ENCODE results near the gene NECTIN4. TPM values are rescaled to one million over a fixed set of nuclear protein-coding genes. Genes with fewer than 3 reads are reported as not detected.

Gene NECTIN4
- total RNA-seq, 4 donors from 2014 or later = 0.27 to 1.9 TPM; not detected in 2

DNA sequence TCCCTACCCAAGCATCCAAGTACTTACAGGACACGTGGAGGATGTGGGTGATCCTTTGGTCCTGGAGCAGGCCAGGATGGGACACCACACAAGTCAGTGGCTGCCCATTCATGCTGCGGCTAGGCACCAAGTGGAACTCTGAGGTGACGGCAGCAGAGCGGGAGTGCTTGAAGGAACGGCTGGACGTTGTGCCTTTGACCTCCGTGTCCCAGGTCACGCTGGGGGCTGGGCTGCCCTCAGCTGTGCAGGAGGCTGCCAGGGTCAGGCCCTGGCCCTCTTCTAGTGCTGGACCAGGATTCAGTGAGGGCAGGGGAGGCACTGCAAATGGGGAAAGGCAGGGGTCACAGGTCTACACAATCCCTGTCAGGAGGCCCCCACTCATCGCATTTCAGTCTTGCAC lies 11.9 kb downstream of the NECTIN4 start:
- H3K27ac ChIP-seq = no peak overlapping the region
- no peak overlapping the region for H3K4me3 ChIP-seq
- TF ChIP-seq, protein P1, sequence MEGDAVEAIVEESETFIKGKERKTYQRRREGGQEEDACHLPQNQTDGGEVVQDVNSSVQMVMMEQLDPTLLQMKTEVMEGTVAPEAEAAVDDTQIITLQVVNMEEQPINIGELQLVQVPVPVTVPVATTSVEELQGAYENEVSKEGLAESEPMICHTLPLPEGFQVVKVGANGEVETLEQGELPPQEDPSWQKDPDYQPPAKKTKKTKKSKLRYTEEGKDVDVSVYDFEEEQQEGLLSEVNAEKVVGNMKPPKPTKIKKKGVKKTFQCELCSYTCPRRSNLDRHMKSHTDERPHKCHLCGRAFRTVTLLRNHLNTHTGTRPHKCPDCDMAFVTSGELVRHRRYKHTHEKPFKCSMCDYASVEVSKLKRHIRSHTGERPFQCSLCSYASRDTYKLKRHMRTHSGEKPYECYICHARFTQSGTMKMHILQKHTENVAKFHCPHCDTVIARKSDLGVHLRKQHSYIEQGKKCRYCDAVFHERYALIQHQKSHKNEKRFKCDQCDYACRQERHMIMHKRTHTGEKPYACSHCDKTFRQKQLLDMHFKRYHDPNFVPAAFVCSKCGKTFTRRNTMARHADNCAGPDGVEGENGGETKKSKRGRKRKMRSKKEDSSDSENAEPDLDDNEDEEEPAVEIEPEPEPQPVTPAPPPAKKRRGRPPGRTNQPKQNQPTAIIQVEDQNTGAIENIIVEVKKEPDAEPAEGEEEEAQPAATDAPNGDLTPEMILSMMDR (IDR thresholded peaks at IDR 0.05) = no peak
- no peak for TF ChIP-seq POLR2A (IDR thresholded peaks at IDR 0.05)
- TF ChIP-seq POLR2AphosphoS5 (IDR thresholded peaks at IDR 0.05) = no peak
- TF ChIP-seq EP300 (IDR thresholded peaks at IDR 0.05) = no peak
- ATAC-seq = no peak
- no peaks in the 10 kb centered on the region for H3K4me1 ChIP-seq
- peaks cover 21% of the 10 kb centered on the region for H3K27me3 ChIP-seq
- 60 to 100% methylated on average over 1 to 2 of the region's 9 CpGs for WGBS, 2 donors (ENCODE audit: low coverage in 1 of 2)
- H3K9me3 ChIP-seq = no peaks in the 10 kb centered on the region
- no peaks in the 10 kb centered on the region for H3K36me3 ChIP-seq

DNA sequence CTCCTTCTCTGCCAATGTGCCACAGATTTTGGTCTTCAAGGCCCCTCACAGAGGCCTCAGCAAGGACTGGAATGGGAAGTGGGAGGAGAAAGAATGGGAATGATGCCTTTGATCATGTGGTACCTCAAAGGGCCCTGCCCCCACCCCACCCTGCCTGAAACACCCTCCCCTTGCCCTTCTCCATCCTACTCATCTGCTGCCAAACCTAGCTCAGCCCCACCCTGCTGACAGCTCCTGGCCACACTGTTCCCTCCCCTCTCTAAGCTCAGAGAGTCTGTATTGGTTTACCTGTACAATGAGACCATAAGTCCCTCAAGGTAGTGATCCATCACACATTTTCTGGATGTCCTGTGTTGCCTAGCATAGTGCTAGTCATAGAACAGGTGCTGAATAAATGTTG lies 12.9 kb downstream of the NECTIN4 start:
- no peak for ATAC-seq
- H3K9me3 ChIP-seq = no peaks in the 10 kb centered on the region
- no peak overlapping the region for H3K4me3 ChIP-seq
- no peaks in the 10 kb centered on the region for H3K4me1 ChIP-seq
- H3K27me3 ChIP-seq = peaks cover 21% of the 10 kb centered on the region
- TF ChIP-seq, protein P1 (IDR thresholded peaks at IDR 0.05) = no peak
- no peak for TF ChIP-seq POLR2AphosphoS5 (IDR thresholded peaks at IDR 0.05)
- TF ChIP-seq EP300 (IDR thresholded peaks at IDR 0.05) = no peak
- no peak for TF ChIP-seq POLR2A (IDR thresholded peaks at IDR 0.05)
- H3K27ac ChIP-seq = no peak overlapping the region
- H3K36me3 ChIP-seq = no peaks in the 10 kb centered on the region

DNA sequence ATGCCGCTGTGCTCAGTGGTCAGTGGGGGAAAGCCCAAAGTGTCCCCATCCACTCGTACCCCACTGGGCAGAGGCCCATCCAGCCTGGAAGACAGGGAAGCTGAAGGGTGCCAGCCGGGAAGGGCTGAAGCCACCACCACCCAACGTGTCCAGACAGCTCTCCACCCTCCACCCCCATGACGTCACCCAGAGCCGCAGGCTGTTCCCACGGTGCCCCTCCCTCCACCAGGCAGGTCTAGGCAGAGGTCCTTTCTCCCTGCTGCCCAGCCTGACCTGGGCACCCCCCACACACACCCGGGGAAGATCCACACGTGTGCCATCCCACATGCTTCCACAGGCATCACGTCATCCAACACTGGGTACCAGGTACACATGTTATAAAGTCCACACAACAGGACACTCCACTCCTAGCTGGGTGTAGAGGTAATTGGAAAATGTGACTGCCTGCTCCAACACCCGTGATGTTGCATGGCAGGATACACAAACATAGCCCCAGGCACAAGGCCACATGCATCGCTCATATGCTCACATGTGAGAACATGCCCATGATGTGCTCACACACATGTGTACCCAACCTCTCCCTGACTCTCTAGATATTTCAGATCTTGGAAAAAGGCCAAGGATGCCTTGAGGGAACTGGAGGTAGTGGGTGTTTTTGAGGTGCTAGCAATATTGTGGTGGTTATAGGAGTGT lies 14.5 kb downstream of the NECTIN4 start:
- ATAC-seq = no peak
- Histone ChIP-seq H3K27ac (no peak overlapping the region), H3K9me3 (no peaks in the 10 kb centered on the region), H3K4me1 (no peaks in the 10 kb centered on the region), H3K36me3 (no peaks in the 10 kb centered on the region), H3K27me3 (peaks cover 18% of the 10 kb centered on the region), H3K4me3 (no peak overlapping the region)
- TF ChIP-seq POLR2A (IDR thresholded peaks at IDR 0.05) (no peak), EP300 (IDR thresholded peaks at IDR 0.05) (no peak), POLR2AphosphoS5 (IDR thresholded peaks at IDR 0.05) (no peak)
- TF ChIP-seq, protein P1 (IDR thresholded peaks at IDR 0.05) = no peak
- WGBS, 2 donors (ENCODE audit: low coverage in 1 of 2) = 87% methylated on average over 4 of the region's 12 CpGs; no CpG with 5 or more reads in 1 of the 2 donors

DNA sequence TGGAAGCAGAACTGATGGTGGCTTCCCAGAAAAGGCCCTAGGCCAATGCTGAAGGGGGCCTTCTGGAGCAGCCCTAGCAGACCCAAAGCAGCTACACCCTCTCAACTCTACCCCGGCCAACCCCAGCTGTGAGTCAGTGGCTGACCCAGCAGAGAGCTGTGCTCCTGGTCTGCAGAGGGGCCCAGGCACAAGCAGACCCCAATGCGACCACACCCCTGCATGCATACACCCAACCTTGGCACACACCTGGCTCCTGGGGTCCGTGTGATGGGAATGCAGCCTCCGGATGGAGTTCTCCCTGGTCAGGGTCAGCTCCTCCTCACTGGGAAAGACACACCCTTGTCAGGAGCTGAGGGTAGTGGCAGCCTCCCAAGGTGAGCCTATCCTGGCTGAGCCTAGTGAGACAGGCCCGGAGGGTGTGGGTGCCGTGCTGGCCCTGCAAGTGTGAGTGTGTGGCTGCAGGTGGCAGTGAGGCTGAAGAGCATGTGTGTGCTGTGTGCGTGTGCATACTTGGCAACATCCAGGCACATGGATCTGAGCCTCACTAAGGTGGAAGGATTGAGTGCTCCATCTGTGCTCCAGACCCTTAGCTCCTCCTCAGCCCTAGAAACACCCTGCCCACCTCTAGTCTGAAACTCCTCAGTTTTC lies 15.8 kb downstream of the NECTIN4 start:
- no peak for ATAC-seq
- TF ChIP-seq POLR2AphosphoS5 (IDR thresholded peaks at IDR 0.05) = no peak
- TF ChIP-seq, protein P1 (IDR thresholded peaks at IDR 0.05) = no peak
- no peak for TF ChIP-seq EP300 (IDR thresholded peaks at IDR 0.05)
- TF ChIP-seq POLR2A (IDR thresholded peaks at IDR 0.05) = no peak
- no peaks in the 10 kb centered on the region for H3K9me3 ChIP-seq
- H3K27me3 ChIP-seq = peaks cover 6% of the 10 kb centered on the region
- no peak overlapping the region for H3K27ac ChIP-seq
- H3K4me3 ChIP-seq = no peak overlapping the region
- H3K36me3 ChIP-seq = no peaks in the 10 kb centered on the region
- WGBS, 2 donors (ENCODE audit: low coverage in 1 of 2) = no CpG with 5 or more reads among the region's 7 CpGs
- H3K4me1 ChIP-seq = no peaks in the 10 kb centered on the region

Data from gastroesophageal sphincter (tissue), 4 donors.